Esophagus squamous epithelium (tissue), 4 donors: ENCODE results near the gene HIGD1B.

Experiments
- POLR2A ChIP-seq, 4 donors: fragments of 450-650 bp; IDR thresholded peaks; one replicate each; pipeline ENCODE4 v1.6.1; 2017; ENCODE audit warnings: antibody characterized with exemption in 4 of 4, mild to moderate bottlenecking in 4 of 4, moderate library complexity in 3 of 4
- TF ChIP-seq, protein P1 (sequence below), 6 experiments: fragments of 450-650 bp in 4 of 6; fragments of 200-600 bp in 2 of 6; sonication (generic) in 2 of 6; IDR thresholded peaks; one replicate each; pipeline ENCODE4 v1.5.1; 2016 to 2019; ENCODE audit warnings: antibody characterized with exemption in 6 of 6, mild to moderate bottlenecking in 4 of 6, moderate library complexity in 4 of 6

- TF ChIP-seq, protein P1, sequence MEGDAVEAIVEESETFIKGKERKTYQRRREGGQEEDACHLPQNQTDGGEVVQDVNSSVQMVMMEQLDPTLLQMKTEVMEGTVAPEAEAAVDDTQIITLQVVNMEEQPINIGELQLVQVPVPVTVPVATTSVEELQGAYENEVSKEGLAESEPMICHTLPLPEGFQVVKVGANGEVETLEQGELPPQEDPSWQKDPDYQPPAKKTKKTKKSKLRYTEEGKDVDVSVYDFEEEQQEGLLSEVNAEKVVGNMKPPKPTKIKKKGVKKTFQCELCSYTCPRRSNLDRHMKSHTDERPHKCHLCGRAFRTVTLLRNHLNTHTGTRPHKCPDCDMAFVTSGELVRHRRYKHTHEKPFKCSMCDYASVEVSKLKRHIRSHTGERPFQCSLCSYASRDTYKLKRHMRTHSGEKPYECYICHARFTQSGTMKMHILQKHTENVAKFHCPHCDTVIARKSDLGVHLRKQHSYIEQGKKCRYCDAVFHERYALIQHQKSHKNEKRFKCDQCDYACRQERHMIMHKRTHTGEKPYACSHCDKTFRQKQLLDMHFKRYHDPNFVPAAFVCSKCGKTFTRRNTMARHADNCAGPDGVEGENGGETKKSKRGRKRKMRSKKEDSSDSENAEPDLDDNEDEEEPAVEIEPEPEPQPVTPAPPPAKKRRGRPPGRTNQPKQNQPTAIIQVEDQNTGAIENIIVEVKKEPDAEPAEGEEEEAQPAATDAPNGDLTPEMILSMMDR (IDR thresholded peaks at IDR 0.05): no peak
- TF ChIP-seq POLR2A (IDR thresholded peaks at IDR 0.05): no peak
These were observed 12.0 kb downstream of the HIGD1B start for GRCh38 chr17:44859701-44860100.
